SK-N-SH (cell line): ENCODE measurements around the gene DEGS2. TPM values are rescaled to one million over a fixed set of nuclear protein-coding genes. Genes with fewer than 3 reads are reported as not detected.

ENCODE experiments used
- CTCF ChIA-PET: fragments of 300-600, 350-600 bp; formaldehyde crosslinking; extraction: SDS; loops from one replicate; lab custom pipeline; 2021; lab: Yijun Ruan, JAX
- POLR2A ChIA-PET: fragments of 350-600 bp; sonication (Branson Sonifier 250); formaldehyde crosslinking; extraction: SDS; loops from one replicate; lab custom pipeline; 2020; ENCODE audit warnings: antibody characterized with exemption, inconsistent platforms; lab: Yijun Ruan, JAX
- DNase-seq: peaks from one replicate; pipeline ENCODE4 v3.0.0; 2012
- H2AFZ ChIP-seq: fragments of 200-600 bp; sonication (generic); 2 replicates; pipeline ENCODE4 v1.8.1; 2016; ENCODE audit warnings: antibody characterized with exemption, mild to moderate bottlenecking, low read depth
- H3F3A ChIP-seq: fragments of 200-600 bp; sonication (generic); replicated peaks from 2 replicates; pipeline ENCODE3; 2016; ENCODE audit warnings: antibody characterized with exemption, mild to moderate bottlenecking; ENCODE audit not compliant: insufficient read depth
- H3K27ac ChIP-seq, 2 experiments: fragments of 200-500 bp in 1 of 2; fragments of 200-600 bp in 1 of 2; sonication (Bioruptor generic) in 1 of 2; sonication (generic), shearing (Covaris generic) in 1 of 2; 2 replicates each; pipeline versions ENCODE4 v1.5.1 to v1.6.1; 2014 to 2016; ENCODE audit warnings: low read depth in 2 of 2, inconsistent platforms in 1 of 2, low read length in 1 of 2, mild to moderate bottlenecking in 1 of 2, mixed read lengths in 1 of 2
- H3K27me3 ChIP-seq: fragments of 200-600 bp; sonication (generic), shearing (Covaris generic); 2 replicates; pipeline ENCODE4 v1.6.1; 2016; ENCODE audit warnings: mixed run types; ENCODE audit not compliant: insufficient read depth
- H3K36me3 ChIP-seq, 2 experiments: fragments of 200-500 bp in 1 of 2; fragments of 200-600 bp in 1 of 2; sonication (Bioruptor generic) in 1 of 2; sonication (generic) in 1 of 2; replicated peaks in 1 of 2; 2 replicates each; pipeline versions ENCODE3 to v1.5.1; 2014 to 2016; ENCODE audit warnings: low read length in 1 of 2, mild to moderate bottlenecking in 1 of 2; ENCODE audit not compliant: insufficient read depth in 2 of 2, control insufficient read depth in 1 of 2
- H3K4me1 ChIP-seq, 2 experiments: fragments of 200-500 bp in 1 of 2; fragments of 200-600 bp in 1 of 2; sonication (Bioruptor generic) in 1 of 2; sonication (generic), shearing (Covaris generic) in 1 of 2; 2 replicates each; pipeline versions ENCODE4 v1.5.1 to v1.6.1; 2014 to 2016; ENCODE audit warnings: low read depth in 1 of 2, low read length in 1 of 2, mixed run types in 1 of 2; ENCODE audit not compliant: insufficient read depth in 2 of 2, control insufficient read depth in 1 of 2
- H3K4me2 ChIP-seq: fragments of 200-600 bp; sonication (generic), shearing (Covaris generic); 2 replicates; pipeline ENCODE4 v1.6.1; 2017; ENCODE audit warnings: mixed run types
- H3K4me3 ChIP-seq, 2 experiments: fragments of 200-500 bp in 1 of 2; fragments of 200-600 bp in 1 of 2; sonication (Bioruptor generic) in 1 of 2; sonication (generic), shearing (Covaris generic) in 1 of 2; 2 replicates each; pipeline versions ENCODE4 v1.5.1 to v1.8.1; 2014 to 2016; ENCODE audit warnings: low read depth in 2 of 2, inconsistent platforms in 1 of 2, low read length in 1 of 2, mild to moderate bottlenecking in 1 of 2, mixed read lengths in 1 of 2, moderate library complexity in 1 of 2
- H3K79me2 ChIP-seq: fragments of 200-600 bp; sonication (generic); 2 replicates; pipeline ENCODE4 v1.8.1; 2017; ENCODE audit warnings: mild to moderate bottlenecking; ENCODE audit not compliant: insufficient read depth
- H3K9ac ChIP-seq: fragments of 200-600 bp; sonication (generic); 2 replicates; pipeline ENCODE4 v1.6.1; 2017; ENCODE audit warnings: mixed run types
- H3K9me2 ChIP-seq: fragments of 200-600 bp; sonication (generic); 2 replicates; pipeline ENCODE4 v1.6.1; 2017; ENCODE audit warnings: mixed run types
- H3K9me3 ChIP-seq: fragments of 200-600 bp; sonication (generic); 2 replicates; pipeline ENCODE4 v1.6.1; 2017; ENCODE audit warnings: mixed run types, mild to moderate bottlenecking, moderate library complexity
- H4K20me1 ChIP-seq: fragments of 200-600 bp; sonication (generic); 2 replicates; pipeline ENCODE4 v1.6.1; 2017; ENCODE audit warnings: mild to moderate bottlenecking, mixed run types; ENCODE audit not compliant: insufficient read depth
- ELF1 ChIP-seq: IDR thresholded peaks from 2 replicates; pipeline ENCODE4 v1.4.0; 2012
- EP300 ChIP-seq, 2 experiments: IDR thresholded peaks; 2 replicates each; pipeline versions ENCODE4 v1.4.0 to v1.6.1; 2012; ENCODE audit warnings: borderline replicate concordance in 1 of 2, low read depth in 1 of 2, low read length in 1 of 2
- EZH2phosphoT487 ChIP-seq: fragments of 200-600 bp; sonication (generic); IDR thresholded peaks from 2 replicates; pipeline ENCODE4 v1.6.1; 2017; ENCODE audit warnings: low read depth, mixed run types, mild to moderate bottlenecking, antibody characterized with exemption, moderate library complexity, borderline replicate concordance
- FOSL2 ChIP-seq: IDR thresholded peaks from 2 replicates; pipeline ENCODE4 v1.4.0; 2012; ENCODE audit warnings: low read depth, mild to moderate bottlenecking, moderate library complexity, borderline replicate concordance
- NFIC ChIP-seq: IDR thresholded peaks from 2 replicates; pipeline ENCODE4 v1.4.0; 2012; ENCODE audit warnings: borderline replicate concordance
- NRF1 ChIP-seq: IDR thresholded peaks from 2 replicates; pipeline ENCODE4 v1.6.1; 2012; ENCODE audit warnings: low read depth, mild to moderate bottlenecking, low read length
- RAD21 ChIP-seq: IDR thresholded peaks from 2 replicates; pipeline ENCODE4 v1.6.1; 2012; ENCODE audit warnings: mild to moderate bottlenecking, low read length
- RCOR1 ChIP-seq: fragments of 150-350 bp; IDR thresholded peaks from 2 replicates; pipeline ENCODE4 v1.6.1; 2017; ENCODE audit warnings: antibody characterized with exemption, low read length
- RFX5 ChIP-seq: IDR thresholded peaks from 2 replicates; pipeline ENCODE4 v1.6.1; 2012; ENCODE audit warnings: mild to moderate bottlenecking, improper control_type of control experiment, low read length
- RXRA ChIP-seq: IDR thresholded peaks from 2 replicates; pipeline ENCODE4 v1.4.0; 2012; ENCODE audit warnings: low read depth, mild to moderate bottlenecking, borderline replicate concordance
- TAF1 ChIP-seq: IDR thresholded peaks from 2 replicates; pipeline ENCODE4 v1.6.1; 2012; ENCODE audit warnings: low read depth, mild to moderate bottlenecking, low read length, moderate library complexity, borderline replicate concordance
- YY1 ChIP-seq: IDR thresholded peaks from 2 replicates; pipeline ENCODE4 v1.4.0; 2012; ENCODE audit warnings: low read depth, mild to moderate bottlenecking
- WGBS: methylation state at CpG from one replicate; pipeline ENCODE4 v1.1.6; 2017; ENCODE audit warnings: low lambda C conversion rate; 5-methylcytosine and 5-hydroxymethylcytosine counted together
- polyA plus RNA-seq, 3 experiments: library from polyadenylated mRNA; depleted of rRNA; stranded (reverse); fragments of >200 nt; gene quantifications; 2 replicates each; pipeline ENCODE4 v1.2.3, GENCODE V29; 2012
- TF ChIP-seq, protein P1 (sequence below): IDR thresholded peaks from 2 replicates; pipeline ENCODE4; 2012
- TF ChIP-seq, protein P2 (sequence below): IDR thresholded peaks from 2 replicates; pipeline ENCODE4 v1.4.0; 2012; ENCODE audit warnings: low read depth, borderline replicate concordance
- TF ChIP-seq, protein P3 (sequence below): IDR thresholded peaks from 2 replicates; pipeline ENCODE4 v1.6.1; 2012; ENCODE audit warnings: mild to moderate bottlenecking, low read depth, low read length, moderate library complexity
- TF ChIP-seq, protein P4 (sequence below): IDR thresholded peaks from 2 replicates; pipeline ENCODE4 v1.4.0; 2012; ENCODE audit warnings: low read depth, borderline replicate concordance
- TF ChIP-seq, protein P5 (sequence below): fragments of 200-600 bp; sonication (generic); IDR thresholded peaks from 2 replicates; pipeline ENCODE4 v1.6.1; 2017; ENCODE audit warnings: antibody characterized with exemption, mild to moderate bottlenecking, moderate library complexity

Gene DEGS2
- polyA plus RNA-seq, 1 of the 3 experiments (the other 2 are of a cell fraction) = 0.02 TPM

DNA sequence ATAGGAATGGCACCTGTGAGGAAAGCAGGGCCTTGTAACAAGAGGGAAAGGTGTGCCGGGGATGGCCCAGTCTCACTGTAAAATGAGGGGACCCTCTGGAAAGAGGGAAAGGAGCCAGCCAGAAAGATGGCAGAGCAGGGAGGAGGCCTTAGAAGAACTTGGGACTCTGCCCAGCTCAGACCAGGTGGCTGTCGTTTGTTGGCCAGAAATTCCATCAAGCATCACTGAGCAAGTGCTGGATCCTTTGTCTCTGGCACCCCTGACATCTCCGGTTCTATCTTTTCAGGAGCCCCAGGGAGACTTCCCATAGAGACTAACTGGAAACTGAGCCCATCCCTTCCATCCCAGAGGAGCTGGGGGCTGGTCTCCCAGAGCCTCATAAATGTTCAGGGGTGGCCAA lies 43.3 kb downstream of the DEGS2 start:
- Histone ChIP-seq H3K79me2 (no peaks in the 10 kb centered on the region), H3K9me2 (no peaks in the 10 kb centered on the region), H3K36me3 (no peaks in the 10 kb centered on the region), H3F3A (no peaks in the 10 kb centered on the region), H3K4me3 (no peak overlapping the region), H4K20me1 (no peaks in the 10 kb centered on the region), H3K4me2 (no peak overlapping the region), H2AFZ (no peak overlapping the region), H3K27me3 (no peaks in the 10 kb centered on the region), H3K27ac (no peak overlapping the region; a peak in 1 of 4 replicates), H3K4me1 (peaks cover 0 to 9% of the 10 kb centered on the region in 2 experiments; a peak in 1 of 4 replicates), H3K9me3 (no peaks in the 10 kb centered on the region), H3K9ac (no peak overlapping the region)
- WGBS = 64% methylated on average over 2 of the region's 3 CpGs
- ChIA-PET CTCF (interaction anchor here (0.6 to 4.2 kb wide), 6 partner anchors 7 to 343 kb away, joined by 3 to 30 read pairs (median 5); no protein-coding TSS in a partner anchor), POLR2A (no interaction called here)
- no peak for TF ChIP-seq NRF1
- TF ChIP-seq EP300 (IDR thresholded peaks at IDR 0.05; ENCODE audit: borderline replicate concordance in 1 of 2, low read depth in 1 of 2, low read length in 1 of 2) = no peak
- TF ChIP-seq YY1 = no peak
- TF ChIP-seq, protein P1, sequence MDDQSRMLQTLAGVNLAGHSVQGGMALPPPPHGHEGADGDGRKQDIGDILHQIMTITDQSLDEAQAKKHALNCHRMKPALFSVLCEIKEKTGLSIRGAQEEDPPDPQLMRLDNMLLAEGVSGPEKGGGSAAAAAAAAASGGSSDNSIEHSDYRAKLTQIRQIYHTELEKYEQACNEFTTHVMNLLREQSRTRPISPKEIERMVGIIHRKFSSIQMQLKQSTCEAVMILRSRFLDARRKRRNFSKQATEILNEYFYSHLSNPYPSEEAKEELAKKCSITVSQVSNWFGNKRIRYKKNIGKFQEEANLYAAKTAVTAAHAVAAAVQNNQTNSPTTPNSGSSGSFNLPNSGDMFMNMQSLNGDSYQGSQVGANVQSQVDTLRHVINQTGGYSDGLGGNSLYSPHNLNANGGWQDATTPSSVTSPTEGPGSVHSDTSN = no peak
- no peak for TF ChIP-seq EZH2phosphoT487
- no peak for TF ChIP-seq NFIC
- no peak for TF ChIP-seq RCOR1
- no peak for TF ChIP-seq FOSL2
- TF ChIP-seq, protein P2, sequence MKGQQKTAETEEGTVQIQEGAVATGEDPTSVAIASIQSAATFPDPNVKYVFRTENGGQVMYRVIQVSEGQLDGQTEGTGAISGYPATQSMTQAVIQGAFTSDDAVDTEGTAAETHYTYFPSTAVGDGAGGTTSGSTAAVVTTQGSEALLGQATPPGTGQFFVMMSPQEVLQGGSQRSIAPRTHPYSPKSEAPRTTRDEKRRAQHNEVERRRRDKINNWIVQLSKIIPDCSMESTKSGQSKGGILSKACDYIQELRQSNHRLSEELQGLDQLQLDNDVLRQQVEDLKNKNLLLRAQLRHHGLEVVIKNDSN = no peak
- TF ChIP-seq, protein P3, sequence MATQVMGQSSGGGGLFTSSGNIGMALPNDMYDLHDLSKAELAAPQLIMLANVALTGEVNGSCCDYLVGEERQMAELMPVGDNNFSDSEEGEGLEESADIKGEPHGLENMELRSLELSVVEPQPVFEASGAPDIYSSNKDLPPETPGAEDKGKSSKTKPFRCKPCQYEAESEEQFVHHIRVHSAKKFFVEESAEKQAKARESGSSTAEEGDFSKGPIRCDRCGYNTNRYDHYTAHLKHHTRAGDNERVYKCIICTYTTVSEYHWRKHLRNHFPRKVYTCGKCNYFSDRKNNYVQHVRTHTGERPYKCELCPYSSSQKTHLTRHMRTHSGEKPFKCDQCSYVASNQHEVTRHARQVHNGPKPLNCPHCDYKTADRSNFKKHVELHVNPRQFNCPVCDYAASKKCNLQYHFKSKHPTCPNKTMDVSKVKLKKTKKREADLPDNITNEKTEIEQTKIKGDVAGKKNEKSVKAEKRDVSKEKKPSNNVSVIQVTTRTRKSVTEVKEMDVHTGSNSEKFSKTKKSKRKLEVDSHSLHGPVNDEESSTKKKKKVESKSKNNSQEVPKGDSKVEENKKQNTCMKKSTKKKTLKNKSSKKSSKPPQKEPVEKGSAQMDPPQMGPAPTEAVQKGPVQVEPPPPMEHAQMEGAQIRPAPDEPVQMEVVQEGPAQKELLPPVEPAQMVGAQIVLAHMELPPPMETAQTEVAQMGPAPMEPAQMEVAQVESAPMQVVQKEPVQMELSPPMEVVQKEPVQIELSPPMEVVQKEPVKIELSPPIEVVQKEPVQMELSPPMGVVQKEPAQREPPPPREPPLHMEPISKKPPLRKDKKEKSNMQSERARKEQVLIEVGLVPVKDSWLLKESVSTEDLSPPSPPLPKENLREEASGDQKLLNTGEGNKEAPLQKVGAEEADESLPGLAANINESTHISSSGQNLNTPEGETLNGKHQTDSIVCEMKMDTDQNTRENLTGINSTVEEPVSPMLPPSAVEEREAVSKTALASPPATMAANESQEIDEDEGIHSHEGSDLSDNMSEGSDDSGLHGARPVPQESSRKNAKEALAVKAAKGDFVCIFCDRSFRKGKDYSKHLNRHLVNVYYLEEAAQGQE = no peak
- TF ChIP-seq RXRA = no peak
- DNase-seq = no peak

DNA sequence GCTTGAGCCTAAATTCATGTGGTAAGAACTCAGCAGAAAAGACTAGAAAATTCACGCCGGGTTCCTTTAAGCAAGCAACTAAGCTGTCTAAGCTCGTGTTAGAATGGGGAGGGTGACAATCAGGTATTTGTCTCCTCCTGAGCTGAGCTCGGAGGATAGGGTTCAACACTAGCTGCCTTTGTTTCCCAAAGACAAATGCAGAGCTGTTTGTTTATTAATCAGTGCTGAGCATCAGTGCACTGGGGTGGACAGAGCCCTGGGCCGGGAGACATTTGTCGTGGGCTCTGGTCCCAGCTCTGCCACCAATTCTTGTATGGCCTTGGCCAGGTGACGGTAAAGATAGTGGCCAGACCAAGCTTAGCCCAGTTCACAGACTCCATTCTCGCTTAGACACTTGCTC lies 43.7 kb downstream of the DEGS2 start:
- no peaks in the 10 kb centered on the region for H4K20me1 ChIP-seq
- WGBS = 99% methylated on average over 8 of the region's 8 CpGs
- H3K4me1 ChIP-seq = peaks cover 0 to 9% of the 10 kb centered on the region in 2 experiments; a peak in 1 of 4 replicates
- no peak for DNase-seq
- H3K9me3 ChIP-seq = no peaks in the 10 kb centered on the region
- ChIA-PET POLR2A (no interaction called here), CTCF (interaction anchor here (0.6 to 4.2 kb wide), 6 partner anchors 7 to 193 kb away, joined by 3 to 30 read pairs (median 4); no protein-coding TSS in a partner anchor)
- H3K27me3 ChIP-seq = no peaks in the 10 kb centered on the region
- H3K27ac ChIP-seq = no peak overlapping the region
- H3K4me2 ChIP-seq = no peak overlapping the region
- H3K36me3 ChIP-seq = no peaks in the 10 kb centered on the region
- H2AFZ ChIP-seq = no peak overlapping the region
- no peaks in the 10 kb centered on the region for H3K79me2 ChIP-seq
- H3K4me3 ChIP-seq = no peak overlapping the region
- no peaks in the 10 kb centered on the region for H3K9me2 ChIP-seq
- H3K9ac ChIP-seq = no peak overlapping the region
- H3F3A ChIP-seq = no peaks in the 10 kb centered on the region
- TF ChIP-seq, protein P4, sequence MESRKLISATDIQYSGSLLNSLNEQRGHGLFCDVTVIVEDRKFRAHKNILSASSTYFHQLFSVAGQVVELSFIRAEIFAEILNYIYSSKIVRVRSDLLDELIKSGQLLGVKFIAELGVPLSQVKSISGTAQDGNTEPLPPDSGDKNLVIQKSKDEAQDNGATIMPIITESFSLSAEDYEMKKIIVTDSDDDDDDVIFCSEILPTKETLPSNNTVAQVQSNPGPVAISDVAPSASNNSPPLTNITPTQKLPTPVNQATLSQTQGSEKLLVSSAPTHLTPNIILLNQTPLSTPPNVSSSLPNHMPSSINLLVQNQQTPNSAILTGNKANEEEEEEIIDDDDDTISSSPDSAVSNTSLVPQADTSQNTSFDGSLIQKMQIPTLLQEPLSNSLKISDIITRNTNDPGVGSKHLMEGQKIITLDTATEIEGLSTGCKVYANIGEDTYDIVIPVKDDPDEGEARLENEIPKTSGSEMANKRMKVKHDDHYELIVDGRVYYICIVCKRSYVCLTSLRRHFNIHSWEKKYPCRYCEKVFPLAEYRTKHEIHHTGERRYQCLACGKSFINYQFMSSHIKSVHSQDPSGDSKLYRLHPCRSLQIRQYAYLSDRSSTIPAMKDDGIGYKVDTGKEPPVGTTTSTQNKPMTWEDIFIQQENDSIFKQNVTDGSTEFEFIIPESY = no peak
- TF ChIP-seq RAD21 (no peak), YY1 (no peak), ELF1 (no peak), NRF1 (no peak), RFX5 (no peak), TAF1 (no peak)
- TF ChIP-seq, protein P5, sequence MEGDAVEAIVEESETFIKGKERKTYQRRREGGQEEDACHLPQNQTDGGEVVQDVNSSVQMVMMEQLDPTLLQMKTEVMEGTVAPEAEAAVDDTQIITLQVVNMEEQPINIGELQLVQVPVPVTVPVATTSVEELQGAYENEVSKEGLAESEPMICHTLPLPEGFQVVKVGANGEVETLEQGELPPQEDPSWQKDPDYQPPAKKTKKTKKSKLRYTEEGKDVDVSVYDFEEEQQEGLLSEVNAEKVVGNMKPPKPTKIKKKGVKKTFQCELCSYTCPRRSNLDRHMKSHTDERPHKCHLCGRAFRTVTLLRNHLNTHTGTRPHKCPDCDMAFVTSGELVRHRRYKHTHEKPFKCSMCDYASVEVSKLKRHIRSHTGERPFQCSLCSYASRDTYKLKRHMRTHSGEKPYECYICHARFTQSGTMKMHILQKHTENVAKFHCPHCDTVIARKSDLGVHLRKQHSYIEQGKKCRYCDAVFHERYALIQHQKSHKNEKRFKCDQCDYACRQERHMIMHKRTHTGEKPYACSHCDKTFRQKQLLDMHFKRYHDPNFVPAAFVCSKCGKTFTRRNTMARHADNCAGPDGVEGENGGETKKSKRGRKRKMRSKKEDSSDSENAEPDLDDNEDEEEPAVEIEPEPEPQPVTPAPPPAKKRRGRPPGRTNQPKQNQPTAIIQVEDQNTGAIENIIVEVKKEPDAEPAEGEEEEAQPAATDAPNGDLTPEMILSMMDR = no peak
- TF ChIP-seq, protein P2 = no peak
